ENCODE results near the gene PLK3.
"Not testable (repeated sequence)": the region's sequence is repeated elsewhere in the genome, so short reads cannot be mapped to it uniquely, and the experiment has no call there.

PLK3 gene

DNA sequence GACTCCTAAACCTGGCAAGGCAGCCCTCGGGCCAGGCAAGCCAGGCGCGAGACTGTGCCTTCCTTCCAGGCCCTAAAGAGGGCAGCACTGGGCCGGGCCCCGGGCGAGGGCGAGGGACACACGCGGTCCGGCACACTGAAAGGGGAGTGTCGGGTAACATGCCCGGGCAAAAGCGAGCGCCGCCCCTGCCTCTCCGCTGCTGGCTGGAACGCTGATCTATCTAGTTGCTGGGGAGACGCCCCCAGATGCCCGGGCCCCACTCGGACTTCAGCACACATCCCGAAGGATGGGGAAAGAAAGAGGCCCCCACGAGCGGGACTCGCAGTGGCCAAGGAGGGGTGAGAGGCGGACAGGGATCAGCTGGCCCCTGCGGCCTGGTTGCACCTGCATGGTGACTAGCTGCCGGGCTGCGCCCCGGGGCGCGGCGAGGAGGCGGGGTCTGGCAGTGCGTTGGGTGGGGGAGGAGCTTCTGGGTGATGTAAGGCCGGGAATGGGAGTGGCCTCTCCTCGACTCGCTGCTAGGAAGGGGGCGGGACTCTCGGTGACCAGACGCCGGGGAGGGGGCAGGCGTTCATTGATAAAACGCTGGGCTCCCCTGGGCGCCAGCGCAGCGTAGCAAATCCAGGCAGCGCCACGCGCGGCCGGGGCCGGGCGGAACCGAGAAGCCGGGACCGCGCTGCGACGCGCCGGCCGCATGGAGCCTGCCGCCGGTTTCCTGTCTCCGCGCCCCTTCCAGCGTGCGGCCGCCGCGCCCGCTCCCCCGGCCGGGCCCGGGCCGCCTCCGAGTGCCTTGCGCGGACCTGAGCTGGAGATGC, at the start of gene PLK3:
Gene PLK3 (plus strand): TSS at position 608 of the 815 bp plus-strand sequence. CDS start 87 bp downstream, at position 695.
- in situ Hi-C loops (cut with MboI; ENCODE audit: low sequenced_read_pairs): no loop called here

DNA sequence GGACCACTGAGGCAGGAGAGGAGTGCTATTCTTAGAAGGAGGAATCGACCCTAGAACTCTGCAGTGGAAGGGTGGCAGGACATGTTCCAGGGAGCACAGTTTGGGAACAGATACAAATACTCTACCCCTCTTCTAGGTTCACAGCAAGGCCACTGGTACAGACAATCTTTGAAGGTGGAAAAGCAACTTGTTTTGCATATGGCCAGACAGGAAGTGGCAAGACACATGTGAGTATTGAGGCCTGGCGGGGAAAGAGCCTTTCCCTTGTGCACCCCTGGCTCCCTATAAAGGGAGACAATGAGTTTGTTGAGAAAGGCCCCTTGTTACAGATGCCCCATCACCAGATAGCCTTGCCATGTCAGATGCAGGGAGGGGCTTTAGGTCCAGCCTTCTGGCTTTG, 42.8 kb upstream of the PLK3 start:
- in situ Hi-C loops (cut with MboI; ENCODE audit: low sequenced_read_pairs): no loop called here

DNA sequence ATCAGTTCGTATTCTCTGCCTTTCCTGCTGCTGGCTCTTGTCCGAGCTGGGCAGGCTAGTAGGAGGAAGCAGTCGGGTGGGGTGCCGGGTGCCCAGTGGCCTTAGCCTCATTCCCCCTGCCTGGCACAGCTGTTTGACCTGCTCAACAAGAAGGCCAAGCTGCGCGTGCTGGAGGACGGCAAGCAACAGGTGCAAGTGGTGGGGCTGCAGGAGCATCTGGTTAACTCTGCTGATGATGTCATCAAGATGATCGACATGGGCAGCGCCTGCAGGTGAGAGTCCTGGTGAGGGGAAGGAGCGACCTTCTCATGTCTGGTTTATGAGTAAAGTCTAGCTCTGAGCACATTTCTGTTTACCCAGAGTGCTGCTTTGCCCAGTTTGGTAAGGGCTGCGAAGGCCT, 41.1 kb upstream of the PLK3 start:
- in situ Hi-C loops (cut with MboI; ENCODE audit: low sequenced_read_pairs): no loop called here

DNA sequence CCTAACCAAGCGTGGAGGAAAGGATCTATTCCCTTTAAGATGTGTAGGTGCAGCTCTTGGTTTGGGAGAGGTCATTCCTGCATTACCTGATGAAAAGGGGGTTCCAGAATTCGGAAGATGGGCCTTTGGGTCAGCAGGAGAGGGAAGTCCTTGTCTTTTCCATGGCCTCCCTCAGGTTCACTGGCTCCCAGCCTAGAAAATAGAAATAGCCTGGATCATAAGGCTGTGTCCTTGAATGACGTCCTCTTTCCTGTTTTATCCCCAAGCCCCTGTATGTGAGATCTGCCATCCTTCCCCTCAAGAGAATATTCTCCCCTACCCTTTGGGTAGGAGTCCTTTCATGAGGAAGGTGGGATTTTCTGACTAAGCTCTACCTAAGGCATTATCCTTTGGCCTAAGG, 39.3 kb upstream of the PLK3 start:
- in situ Hi-C loops (cut with MboI; ENCODE audit: low sequenced_read_pairs): no loop called here

DNA sequence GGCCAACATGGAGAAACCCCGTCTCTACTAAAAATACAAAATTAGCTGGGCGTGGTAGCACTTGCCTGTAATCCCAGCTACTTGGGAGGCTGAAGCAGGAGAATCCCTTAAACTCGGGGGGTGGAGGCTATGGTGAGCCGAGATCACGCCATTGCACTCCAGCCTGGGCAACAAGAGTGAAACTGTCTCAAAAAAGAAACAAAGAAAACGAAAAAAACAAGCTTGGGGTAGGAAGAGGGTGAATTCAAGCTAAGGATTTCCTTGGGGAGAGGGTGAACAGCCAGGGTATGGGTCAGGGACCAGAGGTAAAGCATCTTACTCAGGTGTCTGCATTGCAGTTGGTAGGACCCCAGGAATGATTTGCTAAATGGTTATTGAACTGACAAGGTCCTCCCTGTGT, 33.8 kb upstream of the PLK3 start:
- in situ Hi-C loops (cut with MboI; ENCODE audit: low sequenced_read_pairs): not testable (repeated sequence)

DNA sequence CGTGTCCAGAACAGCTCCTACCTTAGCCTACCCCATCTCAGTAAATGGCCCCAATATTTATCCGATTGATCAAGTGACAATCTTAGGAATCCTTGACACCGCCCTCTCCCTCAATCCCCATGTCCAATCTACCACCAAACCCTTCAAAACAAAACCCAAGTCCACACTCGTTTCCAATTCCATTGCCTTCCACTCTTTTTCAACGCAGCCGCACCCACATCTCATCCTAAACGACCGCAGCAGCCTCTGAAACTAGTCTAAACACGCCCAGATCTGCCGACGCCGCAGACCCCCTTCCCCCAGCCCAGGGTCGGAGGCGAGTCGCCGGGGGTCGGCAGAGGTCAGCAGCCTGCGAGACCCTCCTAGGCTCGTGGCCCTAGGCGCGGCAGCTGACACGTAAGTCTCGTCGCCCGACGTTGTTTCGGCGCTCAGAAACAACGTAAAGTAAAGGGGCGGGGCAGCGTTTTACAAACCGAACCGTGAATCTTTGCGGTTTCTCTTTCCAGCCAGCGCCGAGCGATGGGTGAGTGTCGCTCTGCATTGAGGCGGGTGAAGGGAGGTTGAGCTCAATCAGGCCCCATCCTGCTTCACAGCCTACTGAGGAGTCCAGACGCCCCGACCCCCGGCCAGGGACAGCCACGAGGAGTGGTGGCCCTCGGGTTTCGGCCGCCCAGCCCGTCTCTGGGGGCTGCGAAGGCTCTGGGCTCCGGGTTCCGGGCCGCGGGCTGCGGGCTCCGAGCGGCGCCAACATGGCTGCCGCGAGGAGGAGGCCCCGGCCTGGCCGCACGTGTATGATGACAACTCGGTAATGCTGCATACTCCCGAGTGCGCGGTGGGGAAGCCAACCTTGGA, 24.9 kb upstream of the PLK3 start, which contains the start of gene RPS8:
Gene RPS8 (plus strand): TSS at position 463 of the 852 bp plus-strand sequence. CDS start 57 bp downstream, at position 520.
- in situ Hi-C loops (cut with MboI; ENCODE audit: low sequenced_read_pairs): no loop called here

DNA sequence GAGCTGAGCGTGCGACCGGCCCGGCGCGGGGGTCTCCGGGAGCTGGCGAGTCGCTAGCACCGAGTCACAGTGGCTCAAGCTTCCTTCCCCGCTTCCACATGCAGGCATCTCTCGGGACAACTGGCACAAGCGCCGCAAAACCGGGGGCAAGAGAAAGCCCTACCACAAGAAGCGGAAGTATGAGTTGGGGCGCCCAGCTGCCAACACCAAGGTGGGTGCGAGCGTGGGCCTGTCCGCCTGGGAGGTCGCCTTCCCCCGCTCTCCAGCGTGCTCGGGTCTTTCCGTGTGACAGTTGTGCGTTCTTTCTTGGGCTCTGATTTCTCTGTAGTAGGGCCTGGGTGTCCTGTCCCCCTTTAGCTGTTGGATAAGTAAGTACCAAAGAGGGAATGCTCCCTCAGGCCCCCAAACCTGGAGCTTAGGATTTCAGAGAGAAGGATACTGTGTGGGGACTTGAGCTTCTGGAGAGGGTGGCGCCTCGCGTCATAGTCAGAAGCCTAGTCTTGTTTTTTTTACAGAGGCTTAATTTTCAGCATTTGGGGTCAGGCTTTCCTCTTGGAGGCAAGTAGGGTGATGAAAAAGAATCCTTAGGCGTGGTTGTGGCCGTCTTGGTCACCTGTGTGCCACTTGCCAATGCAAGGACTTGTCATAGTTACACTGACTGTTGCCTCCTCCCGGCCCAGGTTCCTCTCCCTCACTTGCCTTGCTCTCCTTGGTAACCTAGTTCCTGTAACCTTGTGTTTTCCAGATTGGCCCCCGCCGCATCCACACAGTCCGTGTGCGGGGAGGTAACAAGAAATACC, 24.0 kb upstream of the PLK3 start:
- in situ Hi-C loops (cut with MboI; ENCODE audit: low sequenced_read_pairs): no loop called here

DNA sequence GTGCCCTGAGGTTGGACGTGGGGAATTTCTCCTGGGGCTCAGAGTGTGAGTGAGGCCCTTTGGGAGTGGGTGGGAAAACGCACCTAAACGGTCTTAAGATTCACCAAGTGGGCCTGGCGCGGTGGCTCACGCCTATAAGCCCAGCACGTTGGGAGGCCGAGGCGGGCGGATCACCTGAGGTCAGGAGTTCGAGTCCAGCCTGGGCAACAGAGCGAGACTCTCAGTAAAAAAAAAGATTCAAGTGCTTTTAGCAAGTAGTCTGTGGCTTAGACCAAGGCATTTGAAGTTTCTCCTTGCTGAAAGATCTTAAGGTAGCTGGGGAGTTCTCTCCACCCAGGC, 23.5 kb upstream of the PLK3 start:
- in situ Hi-C loops (cut with MboI; ENCODE audit: low sequenced_read_pairs): no loop called here

DNA sequence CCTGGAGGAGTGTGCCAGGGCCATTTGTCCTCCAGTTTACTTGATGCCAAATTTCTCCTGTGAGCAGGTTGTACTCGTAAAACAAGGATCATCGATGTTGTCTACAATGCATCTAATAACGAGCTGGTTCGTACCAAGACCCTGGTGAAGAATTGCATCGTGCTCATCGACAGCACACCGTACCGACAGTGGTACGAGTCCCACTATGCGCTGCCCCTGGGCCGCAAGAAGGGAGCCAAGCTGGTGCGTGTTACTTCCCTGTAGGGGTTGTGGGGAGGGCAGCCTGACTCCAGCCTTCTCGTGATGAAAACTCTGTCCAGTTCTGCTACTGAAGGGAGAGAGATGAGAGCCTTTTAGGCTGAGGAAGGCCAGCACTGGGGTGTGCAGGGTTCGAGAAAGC, 22.6 kb upstream of the PLK3 start:
- in situ Hi-C loops (cut with MboI; ENCODE audit: low sequenced_read_pairs): no loop called here

DNA sequence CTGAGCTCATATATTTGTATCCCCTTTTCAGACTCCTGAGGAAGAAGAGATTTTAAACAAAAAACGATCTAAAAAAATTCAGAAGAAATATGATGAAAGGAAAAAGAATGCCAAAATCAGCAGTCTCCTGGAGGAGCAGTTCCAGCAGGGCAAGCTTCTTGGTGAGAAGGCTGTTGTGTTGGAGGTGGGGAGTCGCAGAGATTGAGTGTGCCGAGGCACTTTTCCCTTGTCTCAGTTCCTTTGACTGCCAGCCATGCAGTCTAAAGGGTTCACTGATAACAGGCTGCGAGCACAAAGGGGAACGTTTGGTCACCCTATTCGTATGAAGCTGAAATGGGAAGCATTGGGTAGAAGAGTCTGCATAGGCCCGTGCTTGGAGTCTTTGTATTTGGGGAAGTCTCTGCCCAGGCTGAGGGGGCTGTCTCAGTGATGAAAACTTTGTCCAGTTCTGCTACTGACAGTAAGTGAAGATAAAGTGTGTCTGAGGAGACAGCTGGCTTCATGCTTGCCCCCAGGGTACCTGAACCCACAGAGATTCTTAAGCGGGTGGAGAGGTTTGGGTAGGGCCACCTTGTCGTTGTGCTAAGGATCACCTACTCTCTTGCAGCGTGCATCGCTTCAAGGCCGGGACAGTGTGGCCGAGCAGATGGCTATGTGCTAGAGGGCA, 22.1 kb upstream of the PLK3 start:
- in situ Hi-C loops (cut with MboI; ENCODE audit: low sequenced_read_pairs): no loop called here

DNA sequence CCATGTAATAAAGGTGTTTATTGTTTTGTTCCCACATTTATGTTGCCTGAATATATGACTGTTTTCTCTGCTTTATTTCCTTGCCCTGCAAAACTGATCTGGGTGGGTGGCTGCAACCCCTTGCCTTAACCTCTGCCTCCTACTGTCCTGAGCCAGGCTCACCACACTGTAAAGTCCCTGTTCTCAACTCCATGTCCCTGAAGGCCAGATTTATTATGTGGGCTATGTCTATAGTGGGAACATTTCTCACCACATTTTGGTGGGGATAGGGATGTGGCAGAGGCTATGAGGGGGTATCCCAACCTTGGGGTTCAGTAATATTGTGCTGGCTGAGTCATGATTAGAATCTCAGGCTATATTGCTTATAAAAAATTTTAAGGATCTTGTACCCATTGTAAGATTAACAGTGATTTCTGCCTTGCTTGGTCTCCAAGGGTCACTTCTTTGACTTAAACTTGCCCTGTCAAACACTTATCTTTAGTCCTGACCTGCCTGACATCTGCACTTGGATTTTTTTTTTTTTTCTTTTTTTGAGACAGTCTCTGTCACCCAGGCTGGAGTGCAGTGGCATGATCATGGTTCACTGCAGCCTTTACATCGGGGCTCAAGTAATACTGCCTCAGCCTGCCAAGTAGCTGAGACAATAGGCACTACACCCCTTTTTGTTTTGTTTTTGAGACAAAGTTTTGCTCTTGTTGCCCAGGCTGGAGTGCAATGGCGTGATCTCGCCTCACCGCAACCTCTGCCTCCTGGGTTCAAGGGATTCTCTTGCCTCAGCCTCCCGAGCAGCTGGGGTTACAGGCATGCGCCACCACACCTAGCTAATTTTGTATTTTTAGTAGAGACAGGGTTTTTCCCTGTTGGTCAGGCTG, 21.2 kb upstream of the PLK3 start:
- in situ Hi-C loops (cut with MboI; ENCODE audit: low sequenced_read_pairs): no loop called here

DNA sequence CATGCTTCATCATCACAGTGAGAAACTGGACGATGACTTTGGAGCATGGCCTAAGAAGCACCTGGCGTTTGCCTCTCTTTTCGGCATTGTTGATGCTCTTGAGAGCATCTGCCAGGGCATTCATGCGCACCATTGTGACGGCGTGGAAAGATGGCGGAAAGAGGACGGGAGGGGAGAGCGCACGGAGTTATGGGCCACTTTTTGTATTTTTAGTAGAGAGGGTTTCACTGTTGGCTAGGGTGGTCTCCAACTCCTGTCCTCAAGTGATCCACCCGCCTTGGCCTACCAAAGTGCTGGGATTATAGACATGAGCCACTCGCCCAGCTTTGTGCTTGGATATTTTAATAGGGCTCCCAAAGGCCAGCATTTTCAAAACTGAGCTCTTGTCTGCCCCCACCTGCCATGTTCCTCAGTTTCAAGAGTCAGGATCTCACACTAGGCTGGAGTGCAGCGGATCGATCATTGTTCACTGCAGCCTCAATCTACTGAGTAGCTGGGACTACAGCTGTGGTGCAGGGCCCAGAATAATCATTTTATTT, 19.5 kb upstream of the PLK3 start:
- in situ Hi-C loops (cut with MboI; ENCODE audit: low sequenced_read_pairs): no loop called here

DNA sequence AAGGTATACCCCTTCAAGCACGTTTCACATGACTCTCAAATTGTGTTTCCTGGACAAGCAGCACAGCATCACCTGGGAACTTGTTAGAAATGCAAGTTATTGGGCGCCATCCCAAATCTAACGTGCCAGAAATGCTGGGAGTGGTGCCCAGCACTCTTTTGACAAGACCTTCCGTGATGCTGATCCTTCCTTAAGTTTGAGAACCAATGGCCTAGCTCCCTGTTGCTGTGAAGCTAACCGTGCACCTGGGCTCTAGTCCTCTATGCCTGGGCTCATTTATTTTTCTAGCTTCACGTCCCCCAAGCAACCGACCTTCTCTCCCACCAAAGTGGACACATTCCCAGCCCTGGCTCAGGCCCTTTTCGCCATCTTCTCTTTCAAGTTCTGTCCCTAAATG, 16.5 kb upstream of the PLK3 start:
- in situ Hi-C loops (cut with MboI; ENCODE audit: low sequenced_read_pairs): no loop called here

DNA sequence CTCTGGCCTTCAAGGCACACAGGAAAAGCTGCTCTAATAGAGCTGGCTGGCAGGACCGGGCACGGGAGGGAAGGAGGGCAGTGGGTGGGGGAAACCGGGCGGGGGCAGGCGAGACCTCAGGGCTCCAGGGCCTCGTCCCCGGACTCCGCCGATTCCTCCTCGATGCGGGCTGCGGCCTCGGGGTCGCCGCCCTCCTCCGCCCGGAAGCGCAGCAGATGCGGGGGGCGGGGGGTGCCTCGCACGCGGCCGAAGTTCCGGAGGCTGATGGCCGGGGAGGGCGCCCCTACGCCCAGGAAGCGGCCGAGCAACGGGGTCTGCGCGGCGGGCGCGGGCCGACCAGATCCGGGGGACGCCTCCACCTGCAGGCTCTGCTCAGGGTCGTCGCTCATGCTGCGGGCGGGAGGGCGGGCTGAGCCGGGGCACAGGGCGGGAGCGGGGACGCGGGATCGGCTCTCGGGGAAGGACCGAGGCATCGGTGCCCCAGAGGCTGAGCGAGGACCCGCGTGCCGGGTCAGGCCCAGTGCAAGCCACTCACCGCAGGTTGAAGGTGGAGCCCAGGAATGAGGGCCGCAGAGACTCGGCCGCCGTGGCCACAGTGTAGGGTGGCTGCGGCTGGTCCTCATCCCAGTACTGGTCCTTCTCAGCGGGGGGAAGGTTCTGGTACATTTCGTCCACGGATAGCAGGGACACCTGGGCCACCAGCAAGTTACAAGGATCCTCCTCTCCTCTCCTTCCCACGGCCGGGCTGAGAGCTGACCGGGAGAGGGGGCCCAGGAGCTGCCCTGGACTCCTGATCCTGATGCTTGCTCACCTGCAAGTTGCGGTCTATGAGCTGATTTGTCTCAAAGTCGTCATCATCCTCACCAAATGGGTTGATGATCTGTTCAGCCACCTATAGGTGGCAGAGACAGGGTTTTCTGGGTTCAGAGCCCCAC, 15.8 kb upstream of the PLK3 start:
- in situ Hi-C loops (cut with MboI; ENCODE audit: low sequenced_read_pairs): no loop called here

DNA sequence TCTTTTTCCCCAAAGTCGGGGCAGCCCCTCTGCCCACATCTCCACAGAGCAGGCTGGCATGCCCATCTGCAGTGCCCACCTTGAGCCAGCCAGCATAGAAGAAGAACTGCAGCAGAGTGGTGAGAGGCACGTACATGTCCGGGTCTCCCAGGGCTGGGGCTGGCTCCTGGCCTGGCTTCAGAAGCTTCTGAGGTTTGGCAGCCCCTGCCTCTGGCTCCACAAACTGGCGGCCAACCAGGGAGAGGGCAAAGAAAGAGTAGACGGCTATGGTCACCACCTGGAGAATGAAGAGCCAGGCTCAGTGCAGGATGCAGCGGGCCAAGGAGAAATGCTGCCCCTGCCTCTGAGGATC, 15.2 kb upstream of the PLK3 start:
- in situ Hi-C loops (cut with MboI; ENCODE audit: low sequenced_read_pairs): no loop called here

DNA sequence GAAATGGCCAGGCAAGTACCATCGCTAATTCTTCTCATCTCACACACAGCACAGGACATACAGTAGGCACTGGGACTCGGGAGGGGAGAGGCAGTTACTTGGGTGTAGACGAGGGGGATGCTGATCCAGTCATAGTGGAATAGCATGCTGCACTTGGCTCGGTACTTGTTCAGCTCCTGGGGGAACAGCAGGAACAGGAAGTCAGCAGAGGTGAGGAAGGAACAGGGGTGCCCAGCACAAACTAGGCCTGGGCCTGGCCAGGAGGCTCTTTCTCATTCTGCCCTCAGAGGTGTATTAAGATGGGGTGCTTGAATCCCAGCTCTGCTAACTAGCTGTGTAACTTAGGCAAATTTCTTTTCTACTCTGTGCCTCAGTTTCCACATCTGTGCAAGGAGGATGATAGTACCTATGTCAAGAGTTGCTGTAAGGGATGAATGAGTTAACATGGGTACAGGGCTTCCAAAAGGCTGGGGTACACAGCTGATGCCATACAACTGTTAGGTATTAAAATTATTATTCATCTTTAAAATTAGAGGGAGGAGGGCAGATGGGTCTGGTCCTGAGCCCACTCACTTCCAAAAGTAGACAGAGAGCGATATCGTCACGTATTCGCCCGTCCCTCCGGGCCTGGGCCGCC, 14.6 kb upstream of the PLK3 start:
- in situ Hi-C loops (cut with MboI; ENCODE audit: low sequenced_read_pairs): no loop called here

DNA sequence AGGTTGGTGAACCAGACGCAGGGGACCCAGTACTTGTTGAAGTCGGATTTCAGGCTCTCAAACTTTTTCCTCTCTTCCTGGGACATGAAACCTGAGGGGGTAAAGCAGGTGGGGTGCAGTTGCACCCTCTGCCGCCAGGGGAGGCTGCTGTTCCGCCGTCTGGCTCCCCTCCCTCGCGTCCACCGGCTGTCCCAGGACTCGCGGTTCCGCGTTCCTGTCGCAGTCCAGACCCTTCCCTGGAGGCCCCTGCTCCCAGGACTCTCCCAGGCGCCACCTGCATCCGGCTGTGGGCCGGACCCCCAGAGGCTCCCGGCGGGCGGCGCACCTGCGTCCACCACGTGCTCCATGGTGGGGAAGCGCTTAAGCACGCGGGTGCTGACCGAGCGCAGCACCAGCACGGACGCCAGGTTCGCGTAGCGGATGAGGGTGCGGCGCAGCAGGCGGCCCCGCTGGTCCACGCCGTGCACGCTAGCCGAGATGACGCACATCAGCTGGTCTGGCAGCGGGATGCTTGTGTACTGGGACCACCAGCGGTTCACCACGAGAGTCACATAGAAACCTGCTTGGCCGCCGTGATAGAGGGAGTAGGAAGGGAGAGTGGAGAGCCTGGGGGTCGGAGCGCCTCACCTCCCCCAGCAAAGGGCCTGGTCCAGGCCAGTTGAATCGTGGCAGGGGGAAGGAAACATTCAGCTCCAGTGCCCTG, 13.9 kb upstream of the PLK3 start:
- in situ Hi-C loops (cut with MboI; ENCODE audit: low sequenced_read_pairs): no loop called here
